SIG-M5 (cell line): ENCODE results near the gene ASAP2.

Experiments used
- DNase-seq: peaks from one replicate; lab custom pipeline; 2025; lab: John Stamatoyannopoulos, UW

Gene ASAP2

GRCh38 chr2:9184361-9184760 lies 22.3 kb upstream of the ASAP2 start:
- DNase-seq, result no peak

DNA sequence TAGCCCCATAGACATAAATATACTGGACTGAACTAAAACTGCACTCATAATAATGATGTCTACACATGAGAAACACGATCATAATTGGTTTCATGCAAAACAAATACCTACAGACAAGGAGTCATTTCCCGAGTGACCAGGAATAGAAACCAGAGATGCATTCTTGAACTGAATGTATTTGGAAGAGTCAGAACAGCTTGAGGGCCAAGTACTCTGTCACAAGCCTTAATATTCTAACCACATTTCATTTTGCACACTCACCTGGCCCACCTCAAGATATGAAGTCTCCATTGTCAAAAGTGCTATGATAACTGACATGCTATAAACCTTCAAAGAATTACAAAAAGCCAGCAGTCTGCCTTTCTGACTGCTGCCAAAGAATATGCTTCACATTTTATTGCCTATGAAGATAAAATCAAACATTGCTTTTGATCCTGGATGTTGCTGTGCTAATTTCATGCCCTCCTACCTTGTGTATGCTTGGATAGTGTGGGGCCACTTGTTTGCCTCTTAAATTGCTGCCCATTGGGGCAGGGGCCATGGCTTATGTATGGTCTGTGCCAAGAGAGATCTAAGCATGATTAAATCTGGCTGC lies 18.9 kb upstream of the ASAP2 start:
- no peak for DNase-seq

GRCh38 chr2:9188823-9189222 lies 17.8 kb upstream of the ASAP2 start:
- no peak for DNase-seq

DNA sequence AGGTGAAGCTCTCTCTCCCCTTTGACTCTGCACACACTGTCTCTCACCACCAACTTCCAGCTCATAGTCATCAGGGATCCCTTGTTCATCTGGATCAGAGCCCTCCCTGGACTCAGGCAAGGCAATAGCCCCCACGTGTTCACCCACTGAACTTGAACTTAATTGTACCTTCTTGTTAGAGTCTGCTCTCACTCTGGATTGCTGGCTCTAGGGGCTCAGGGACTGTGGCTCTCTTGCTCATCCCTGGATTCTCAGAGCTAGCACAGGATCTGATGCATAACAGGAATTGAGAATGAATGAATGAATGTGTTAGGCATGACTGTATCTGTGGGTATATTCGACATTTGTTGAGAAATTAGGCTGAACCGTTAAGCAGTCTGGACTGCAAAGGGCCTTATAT lies 16.7 kb upstream of the ASAP2 start:
- DNase-seq, result no peak

GRCh38 chr2:9191041-9191481 lies 15.6 kb upstream of the ASAP2 start:
- no peak for DNase-seq

GRCh38 chr2:9192712-9193111 lies 13.9 kb upstream of the ASAP2 start:
- no peak for DNase-seq

DNA sequence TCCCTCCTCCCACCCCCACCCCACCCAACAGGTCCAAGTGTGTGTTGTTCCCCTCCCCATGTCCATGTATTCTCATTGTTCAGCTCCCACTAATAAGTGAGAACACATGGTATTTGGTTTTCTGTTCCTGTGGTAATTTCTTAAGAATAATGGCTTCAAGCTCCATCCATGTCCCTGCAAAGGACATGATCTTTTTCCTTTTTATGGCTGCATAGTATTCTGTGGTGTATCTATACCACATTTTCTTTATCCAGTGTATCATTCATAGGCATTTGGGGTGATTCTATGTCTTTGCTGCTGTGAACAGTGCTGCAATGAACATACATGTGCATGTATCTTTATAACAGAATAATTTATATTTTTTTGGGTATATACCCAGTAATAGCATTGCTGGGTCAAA lies 12.3 kb upstream of the ASAP2 start:
- no peak for DNase-seq

DNA sequence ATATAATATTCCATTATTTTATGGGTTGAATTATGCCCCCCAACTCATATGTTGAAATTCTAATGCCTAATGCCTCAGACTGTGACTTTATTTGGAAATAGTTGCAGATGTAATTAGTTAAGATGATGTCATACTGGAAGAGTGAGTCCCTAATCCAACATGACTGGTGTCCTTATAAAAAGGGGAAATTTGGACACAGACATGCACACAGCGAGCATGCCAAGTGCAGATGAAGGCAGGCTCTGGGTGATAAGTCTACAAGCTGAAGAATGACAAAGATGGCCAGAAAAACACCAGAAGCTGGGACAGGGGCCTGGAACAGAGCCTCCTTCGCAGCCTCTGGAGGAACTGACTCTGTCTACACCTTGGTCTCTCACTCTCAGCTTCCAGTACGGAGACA lies 10.0 kb upstream of the ASAP2 start:
- no peak for DNase-seq

DNA sequence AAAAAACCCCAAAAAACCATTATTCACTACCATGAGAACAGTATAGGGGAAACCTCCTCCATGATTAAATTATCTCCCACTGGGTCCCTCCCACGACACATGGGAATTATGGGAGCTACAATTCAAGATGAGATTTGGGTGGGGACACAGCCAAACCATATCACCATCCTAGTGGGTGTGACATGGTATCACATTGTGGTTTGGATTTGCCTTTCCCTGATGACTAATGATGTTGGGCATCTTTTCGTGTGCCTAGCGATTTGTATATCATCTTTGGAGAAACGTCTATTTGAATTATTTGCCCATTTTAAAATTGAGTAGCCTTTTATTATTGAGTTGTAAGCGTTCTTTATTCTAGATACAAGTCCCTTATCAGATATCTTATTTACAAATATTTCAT lies 8.7 kb upstream of the ASAP2 start:
- DNase-seq, result no peak

DNA sequence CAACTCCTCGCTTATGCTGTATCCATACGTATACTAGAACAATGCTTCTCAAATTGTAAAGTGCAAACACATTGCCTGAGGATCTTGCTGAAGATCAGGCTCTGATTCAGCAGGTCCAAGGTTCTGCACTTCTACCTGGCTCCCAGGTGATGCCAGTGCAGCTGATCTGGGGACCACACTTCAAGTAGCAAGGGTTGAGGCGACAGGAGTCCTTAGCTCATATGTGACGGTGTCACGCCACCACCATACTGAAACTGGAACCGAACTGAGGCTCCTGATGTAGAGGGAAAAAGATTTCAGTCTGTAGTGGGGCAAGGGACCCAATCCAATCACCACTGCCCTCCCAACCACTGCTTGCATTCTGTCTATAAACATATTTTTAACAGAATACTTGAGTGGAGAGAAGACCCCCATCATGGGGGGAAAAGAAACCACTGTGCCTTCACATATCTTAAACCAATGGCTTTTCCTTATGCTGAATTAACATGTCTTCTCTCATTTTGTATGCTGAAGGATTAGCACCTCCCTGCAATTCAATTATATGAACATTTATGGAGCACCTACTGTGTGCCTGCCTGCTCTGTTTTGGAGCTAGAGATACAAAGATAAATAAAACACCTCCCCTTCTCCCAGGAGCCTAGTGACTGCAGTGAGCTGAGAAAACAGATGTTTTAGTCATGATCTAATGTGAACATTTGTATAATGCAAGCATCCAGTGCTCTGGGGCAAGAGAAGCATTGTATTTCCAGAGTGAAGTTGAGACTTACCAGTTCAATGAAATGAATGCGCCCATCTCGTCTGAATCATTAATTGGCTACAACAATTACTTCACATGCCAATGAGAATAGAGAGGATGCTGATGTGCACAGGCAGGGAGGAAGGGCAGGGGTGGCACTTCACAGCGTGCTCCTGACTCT lies 6.6 kb upstream of the ASAP2 start:
- no peak for DNase-seq

DNA sequence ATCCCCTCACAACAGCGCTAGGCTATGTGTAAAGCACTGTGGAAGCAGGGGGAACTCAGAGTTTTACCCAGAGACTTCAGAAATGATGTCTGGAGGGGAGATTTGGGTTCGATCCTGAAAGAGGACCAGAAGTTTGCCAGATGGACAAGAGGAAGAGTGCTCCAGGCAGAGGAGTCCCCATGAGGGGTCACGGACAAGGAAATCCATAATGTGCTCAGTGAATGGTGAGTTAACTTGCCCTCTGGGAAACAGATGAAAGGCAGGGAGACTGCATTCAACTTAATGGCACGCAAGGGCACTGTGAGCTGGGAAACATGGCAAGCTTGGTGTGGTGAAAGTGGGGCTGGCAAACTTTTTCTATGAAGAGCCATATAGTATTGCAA lies 6.0 kb upstream of the ASAP2 start:
- DNase-seq, result no peak

GRCh38 chr2:9201185-9201891 lies 5.3 kb upstream of the ASAP2 start:
- DNase-seq, result no peak

DNA sequence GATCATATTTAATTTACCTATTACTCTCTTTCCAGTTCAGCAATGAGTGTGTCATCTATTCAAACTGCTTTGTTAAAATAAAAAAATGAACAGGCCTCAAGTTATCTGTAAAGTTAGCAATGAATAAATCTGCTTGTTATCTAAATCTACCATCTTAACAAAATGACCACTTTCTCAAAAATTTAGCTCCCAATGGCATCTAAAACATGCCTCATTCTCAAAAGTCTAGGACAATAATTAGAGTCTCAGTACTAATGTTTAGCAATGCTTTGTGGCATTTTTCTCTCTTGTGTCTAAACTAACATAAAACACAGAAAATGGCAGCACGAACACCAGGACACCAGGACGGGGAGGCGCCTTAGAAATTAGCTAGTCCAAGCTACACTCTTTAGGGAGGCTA lies 3.6 kb upstream of the ASAP2 start:
- DNase-seq, result no peak

- no peak for DNase-seq
Observed at GRCh38 chr2:9203876-9204275, 2.7 kb upstream of the ASAP2 start.

- no peak for DNase-seq
Observed at GRCh38 chr2:9204939-9205338, 1.7 kb upstream of the ASAP2 start.

DNA sequence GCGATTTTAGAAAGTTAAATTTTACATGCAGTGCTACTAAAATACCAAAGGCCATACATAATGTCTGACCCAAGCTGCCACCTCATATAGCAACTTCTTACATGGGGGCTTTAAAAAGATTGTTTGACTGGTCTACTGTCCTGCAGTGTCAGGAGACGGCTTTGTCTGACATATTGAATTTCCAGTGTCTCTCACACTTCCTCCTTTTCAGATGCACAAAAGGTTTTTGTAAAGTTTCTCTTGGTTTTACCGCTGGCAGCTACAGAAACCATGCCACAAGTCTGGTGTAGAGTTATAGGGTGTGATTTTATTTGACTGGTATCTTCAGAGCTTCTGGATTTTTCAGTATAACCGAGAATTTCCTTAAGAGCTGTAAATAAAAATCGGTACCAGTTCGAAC lies 1.1 kb upstream of the ASAP2 start:
- DNase-seq, result no peak

DNA sequence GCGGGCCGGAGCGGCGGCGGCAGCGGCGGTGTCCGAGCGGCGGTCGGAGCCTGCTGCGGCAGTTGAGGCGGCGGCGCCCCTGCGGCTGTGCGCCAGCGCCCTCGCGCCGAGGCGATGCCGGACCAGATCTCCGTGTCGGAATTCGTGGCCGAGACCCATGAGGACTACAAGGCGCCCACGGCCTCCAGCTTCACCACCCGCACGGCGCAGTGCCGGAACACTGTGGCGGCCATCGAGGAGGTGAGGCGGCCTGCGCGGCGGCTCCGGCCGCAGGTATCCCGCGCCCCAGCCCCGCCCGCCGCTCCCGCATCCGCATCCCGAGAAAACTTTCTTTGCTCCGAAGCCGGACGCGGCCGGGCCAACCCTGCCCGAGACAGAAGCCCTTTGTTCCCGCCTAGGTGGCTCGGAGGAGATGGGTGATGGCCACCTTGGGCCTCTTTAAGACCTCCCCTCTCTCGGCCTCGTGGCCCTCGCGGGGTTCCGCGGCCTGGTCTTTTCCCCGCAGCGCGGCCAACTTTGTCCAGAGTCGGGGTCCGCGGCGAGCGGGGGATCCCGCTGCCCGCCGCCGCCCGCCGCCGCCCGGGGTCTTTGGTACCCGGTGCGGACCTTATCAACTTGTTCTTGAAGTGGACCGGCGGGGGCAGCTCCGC lies 504 bp downstream of the ASAP2 start:
- DNase-seq, result no peak

- no peak for DNase-seq
Observed at GRCh38 chr2:9207641-9208311, 1.2 kb downstream of the ASAP2 start.

DNA sequence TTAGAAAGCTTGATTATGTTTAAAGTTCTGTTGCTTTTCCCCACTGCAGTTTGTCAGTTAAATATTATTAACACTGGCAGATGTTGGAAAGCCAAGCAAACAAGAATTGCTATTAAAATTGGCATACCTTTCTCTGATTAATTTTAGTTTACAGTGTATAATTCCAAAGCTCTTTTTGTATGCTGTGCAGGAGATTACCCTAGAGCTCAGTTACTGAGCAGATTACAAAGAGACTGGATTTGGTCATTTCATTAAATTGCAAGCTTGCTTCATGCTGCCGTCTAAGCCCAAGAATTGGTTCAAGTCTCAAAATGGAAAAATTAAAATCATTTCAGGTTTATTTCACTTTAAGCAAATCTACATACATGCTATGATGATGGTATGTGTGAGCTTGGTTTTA lies 2.3 kb downstream of the ASAP2 start:
- no peak for DNase-seq

DNA sequence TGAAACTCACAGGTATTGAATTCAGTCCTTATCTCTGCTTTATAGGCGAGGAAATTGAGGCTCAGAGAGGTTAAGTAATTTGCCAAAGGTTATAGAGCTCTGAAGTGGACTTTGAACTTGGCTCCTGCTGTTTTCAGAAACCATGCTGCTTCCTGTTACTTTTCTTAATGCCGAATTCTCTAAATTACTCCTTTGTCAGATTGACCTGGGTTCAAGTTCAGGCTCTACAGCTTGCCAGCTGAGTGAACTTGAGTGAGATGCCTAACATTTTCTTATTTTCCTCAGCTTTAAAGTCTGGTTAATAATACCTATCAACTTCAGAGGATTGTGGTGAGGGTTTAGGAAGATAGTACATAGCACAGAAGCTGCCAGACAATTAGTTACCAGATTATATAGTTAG lies 3.4 kb downstream of the ASAP2 start:
- DNase-seq, result no peak

DNA sequence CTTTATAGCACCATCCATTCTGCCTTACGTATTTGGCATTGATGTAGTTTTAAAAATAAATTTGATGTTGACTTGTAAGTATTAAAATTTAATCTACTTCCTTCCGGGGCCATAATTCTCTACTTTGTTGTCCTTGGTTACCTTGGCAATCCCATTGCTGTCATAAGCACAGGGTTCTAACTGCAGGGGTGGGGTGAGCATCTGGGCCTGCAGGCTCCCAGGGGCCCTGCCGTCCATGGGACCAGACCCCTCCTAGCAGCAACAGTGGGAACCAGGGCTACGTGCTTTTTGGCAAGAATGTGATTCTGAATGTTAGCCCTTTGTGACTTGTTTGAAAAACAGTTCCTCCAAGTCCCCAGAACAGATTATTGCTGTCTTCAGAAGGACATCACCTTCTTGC lies 4.9 kb downstream of the ASAP2 start:
- DNase-seq, result no peak

DNA sequence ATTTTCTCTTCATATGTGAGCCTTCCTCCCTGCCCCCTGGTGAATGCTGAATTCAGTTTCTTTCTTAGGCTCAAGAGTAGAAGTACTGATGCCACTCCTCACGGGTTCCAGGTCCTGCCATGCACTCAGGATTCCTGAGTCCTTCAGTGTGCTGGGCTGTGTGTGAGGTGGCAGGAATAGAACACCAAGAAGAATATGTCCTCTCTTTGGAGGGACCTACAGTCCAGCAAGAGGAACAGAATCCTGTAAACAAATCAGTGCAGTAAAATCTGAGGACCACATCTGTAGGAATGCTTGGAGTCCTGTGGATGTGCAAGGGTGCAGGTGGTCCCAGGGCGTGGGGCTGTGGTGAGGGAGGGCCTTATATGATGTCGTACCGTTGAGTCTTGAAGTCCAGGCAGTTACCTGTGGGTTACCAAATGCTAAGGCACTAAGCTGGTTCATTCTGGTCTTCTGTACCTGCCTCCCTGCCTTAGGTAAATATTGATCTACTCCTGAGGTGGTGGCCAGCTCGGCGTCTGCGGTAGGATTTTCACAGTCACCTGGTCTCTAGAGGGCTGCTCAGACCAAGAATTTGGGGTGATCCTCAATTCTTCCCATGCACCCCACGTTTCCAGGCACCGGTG lies 5.5 kb downstream of the ASAP2 start:
- no peak for DNase-seq
